ENCODE measurements around the gene DLK1. TPM values are rescaled to one million over a fixed set of nuclear protein-coding genes. Genes with fewer than 3 reads are reported as not detected.

DLK1 gene
- total RNA-seq, 1 donor from 2014 or later, result 592 TPM

Other genes starting within 250 kb of the DLK1 start
- 15.6 TPM for gene BEGAIN, start 139.5 kb upstream of the DLK1 start, total RNA-seq (ENCODE audit: insufficient read depth, low replicate concordance)
- gene MEG3, start 99.2 kb downstream of the DLK1 start, total RNA-seq (ENCODE audit: insufficient read depth, low replicate concordance), result 815 TPM
- gene RTL1, start 176.8 kb downstream of the DLK1 start, total RNA-seq (ENCODE audit: insufficient read depth, low replicate concordance), result 3.6 TPM

Measured in umbilical cord (tissue), 1 donor.